SU-DHL-6 (cell line): Measurements from ENCODE around the gene RPL32.

Experiments
- H2AFZ ChIP-seq: fragments of 200-600 bp; sonication (generic); 2 replicates; pipeline ENCODE4 v1.6.1; 2014; ENCODE audit warnings: low read depth, mild to moderate bottlenecking, moderate library complexity, mixed read lengths, antibody characterized with exemption, low read length; ENCODE audit not compliant: severe bottlenecking
- H3F3A ChIP-seq: fragments of 200-600 bp; shearing (Covaris generic); 2 replicates; pipeline ENCODE4 v1.6.0; 2016; ENCODE audit warnings: antibody characterized with exemption, mild to moderate bottlenecking; ENCODE audit not compliant: insufficient read depth
- H3K27ac ChIP-seq: fragments of 200-600 bp; sonication (generic); 2 replicates; pipeline ENCODE4 v1.5.1; 2016; ENCODE audit warnings: low read depth, mild to moderate bottlenecking, low read length, moderate library complexity, mixed read lengths
- H3K27me3 ChIP-seq: fragments of 200-600 bp; sonication (generic), shearing (Covaris generic); 2 replicates; pipeline ENCODE4 v1.6.0; 2014; ENCODE audit warnings: mild to moderate bottlenecking, low read length
- H3K36me3 ChIP-seq: fragments of 200-600 bp; sonication (generic); 2 replicates; pipeline ENCODE4 v1.6.1; 2014; ENCODE audit warnings: mild to moderate bottlenecking, low read length, mixed read lengths
- H3K4me2 ChIP-seq: fragments of 300-600, 200-600 bp; shearing (Covaris generic), sonication (generic); 2 replicates; pipeline ENCODE4 v1.6.0; 2014; ENCODE audit warnings: low read length, low read depth, mild to moderate bottlenecking; ENCODE audit not compliant: poor library complexity, severe bottlenecking
- H3K4me3 ChIP-seq: fragments of 200-600 bp; sonication (generic); 2 replicates; pipeline ENCODE4 v1.5.1; 2014; ENCODE audit warnings: antibody characterized with exemption, low read length, mild to moderate bottlenecking, mixed read lengths; ENCODE audit not compliant: insufficient read depth, poor library complexity, severe bottlenecking
- H3K79me2 ChIP-seq: fragments of 200-600 bp; sonication (generic); 2 replicates; pipeline ENCODE4 v1.6.1; 2014; ENCODE audit warnings: mild to moderate bottlenecking, low read length, moderate library complexity; ENCODE audit not compliant: insufficient read depth
- H3K9ac ChIP-seq: fragments of 200-600 bp; sonication (generic); 2 replicates; pipeline ENCODE4 v1.7.0; 2014; ENCODE audit warnings: mild to moderate bottlenecking, low read length
- H3K9me2 ChIP-seq: fragments of 200-600 bp; sonication (generic); replicated peaks from 2 replicates; pipeline ENCODE4 v1.6.1; 2014; ENCODE audit warnings: low read length; ENCODE audit not compliant: insufficient read depth
- H3K9me3 ChIP-seq: fragments of 200-600 bp; sonication (generic); 2 replicates; pipeline ENCODE4 v1.6.1; 2014; ENCODE audit warnings: low read length, mixed read lengths; ENCODE audit not compliant: insufficient read depth
- H4K20me1 ChIP-seq: fragments of 200-600 bp; sonication (generic); 2 replicates; pipeline ENCODE4 v1.6.1; 2014; ENCODE audit warnings: low read depth, mild to moderate bottlenecking, antibody characterized with exemption, low read length, moderate library complexity, mixed read lengths
- EZH2phosphoT487 ChIP-seq: fragments of 200-600 bp; sonication (generic), shearing (Covaris generic); conservative IDR thresholded peaks from 2 replicates; pipeline ENCODE4 v1.6.1; 2018; ENCODE audit warnings: mild to moderate bottlenecking, antibody characterized with exemption, low read length, moderate library complexity, mixed read lengths
- TF ChIP-seq, protein P1 (sequence below): fragments of 200-600 bp; sonication (generic); IDR thresholded peaks from one replicate; pipeline ENCODE4 v1.5.1; 2017; ENCODE audit warnings: antibody characterized with exemption, mild to moderate bottlenecking, low read length, moderate library complexity; ENCODE audit not compliant: insufficient read depth, poor library complexity, severe bottlenecking

RPL32 gene

DNA sequence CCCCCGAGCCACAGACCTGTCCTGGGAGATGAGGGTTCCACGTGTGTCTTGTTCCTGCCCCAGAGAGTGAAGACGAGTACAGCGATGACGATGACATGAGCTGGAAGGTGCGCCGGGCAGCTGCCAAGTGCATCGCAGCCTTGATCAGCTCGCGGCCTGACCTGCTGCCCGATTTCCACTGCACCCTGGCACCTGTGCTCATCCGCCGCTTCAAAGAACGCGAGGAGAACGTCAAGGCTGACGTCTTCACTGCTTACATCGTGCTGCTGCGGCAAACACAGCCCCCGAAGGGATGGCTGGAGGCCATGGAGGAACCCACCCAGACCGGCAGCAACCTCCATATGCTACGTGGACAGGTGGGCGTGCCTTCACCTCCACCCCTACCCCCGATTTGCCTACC, 26.3 kb downstream of the RPL32 start:
- no peaks in the 10 kb centered on the region for H3K36me3 ChIP-seq
- no peaks in the 10 kb centered on the region for H4K20me1 ChIP-seq
- no peaks in the 10 kb centered on the region for H3F3A ChIP-seq
- H3K9ac ChIP-seq = no peak overlapping the region
- no peak overlapping the region for H3K4me3 ChIP-seq
- H3K27me3 ChIP-seq = no peaks in the 10 kb centered on the region
- no peak overlapping the region for H2AFZ ChIP-seq
- H3K9me3 ChIP-seq = no peaks in the 10 kb centered on the region
- no peak for TF ChIP-seq EZH2phosphoT487
- TF ChIP-seq, protein P1, sequence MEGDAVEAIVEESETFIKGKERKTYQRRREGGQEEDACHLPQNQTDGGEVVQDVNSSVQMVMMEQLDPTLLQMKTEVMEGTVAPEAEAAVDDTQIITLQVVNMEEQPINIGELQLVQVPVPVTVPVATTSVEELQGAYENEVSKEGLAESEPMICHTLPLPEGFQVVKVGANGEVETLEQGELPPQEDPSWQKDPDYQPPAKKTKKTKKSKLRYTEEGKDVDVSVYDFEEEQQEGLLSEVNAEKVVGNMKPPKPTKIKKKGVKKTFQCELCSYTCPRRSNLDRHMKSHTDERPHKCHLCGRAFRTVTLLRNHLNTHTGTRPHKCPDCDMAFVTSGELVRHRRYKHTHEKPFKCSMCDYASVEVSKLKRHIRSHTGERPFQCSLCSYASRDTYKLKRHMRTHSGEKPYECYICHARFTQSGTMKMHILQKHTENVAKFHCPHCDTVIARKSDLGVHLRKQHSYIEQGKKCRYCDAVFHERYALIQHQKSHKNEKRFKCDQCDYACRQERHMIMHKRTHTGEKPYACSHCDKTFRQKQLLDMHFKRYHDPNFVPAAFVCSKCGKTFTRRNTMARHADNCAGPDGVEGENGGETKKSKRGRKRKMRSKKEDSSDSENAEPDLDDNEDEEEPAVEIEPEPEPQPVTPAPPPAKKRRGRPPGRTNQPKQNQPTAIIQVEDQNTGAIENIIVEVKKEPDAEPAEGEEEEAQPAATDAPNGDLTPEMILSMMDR = no peak
- H3K27ac ChIP-seq = no peak overlapping the region
- no peaks in the 10 kb centered on the region for H3K79me2 ChIP-seq
- no peak overlapping the region for H3K4me2 ChIP-seq
- no peaks in the 10 kb centered on the region for H3K9me2 ChIP-seq

DNA sequence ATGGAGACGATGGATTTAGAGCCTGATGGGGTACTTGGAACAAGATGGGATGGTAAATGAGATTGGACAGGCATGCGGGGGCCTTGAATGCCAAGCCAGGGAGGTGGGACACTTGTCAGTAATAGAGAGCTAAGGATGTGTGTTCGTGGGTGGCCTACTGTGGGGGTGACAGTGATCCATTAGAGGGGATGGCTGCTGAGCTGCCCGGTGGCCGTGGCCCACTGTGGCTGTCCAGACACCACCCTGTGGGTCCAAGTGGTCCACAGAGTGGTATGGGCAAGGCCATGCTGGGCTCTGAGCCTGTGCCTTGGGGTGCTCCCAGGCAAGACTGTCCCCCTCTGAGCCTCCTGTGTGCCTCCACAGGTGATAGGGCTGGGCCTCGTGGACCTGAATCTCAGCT, 27.4 kb downstream of the RPL32 start:
- no peaks in the 10 kb centered on the region for H3K36me3 ChIP-seq
- H3K9me2 ChIP-seq = no peaks in the 10 kb centered on the region
- H3K27me3 ChIP-seq = no peaks in the 10 kb centered on the region
- H3K9ac ChIP-seq = no peak overlapping the region
- TF ChIP-seq, protein P1 = no peak
- TF ChIP-seq EZH2phosphoT487 = no peak
- no peak overlapping the region for H3K4me3 ChIP-seq
- H3K27ac ChIP-seq = no peak overlapping the region
- no peaks in the 10 kb centered on the region for H3K9me3 ChIP-seq
- no peaks in the 10 kb centered on the region for H4K20me1 ChIP-seq
- no peak overlapping the region for H3K4me2 ChIP-seq
- no peak overlapping the region for H2AFZ ChIP-seq
- no peaks in the 10 kb centered on the region for H3F3A ChIP-seq
- no peaks in the 10 kb centered on the region for H3K79me2 ChIP-seq

DNA sequence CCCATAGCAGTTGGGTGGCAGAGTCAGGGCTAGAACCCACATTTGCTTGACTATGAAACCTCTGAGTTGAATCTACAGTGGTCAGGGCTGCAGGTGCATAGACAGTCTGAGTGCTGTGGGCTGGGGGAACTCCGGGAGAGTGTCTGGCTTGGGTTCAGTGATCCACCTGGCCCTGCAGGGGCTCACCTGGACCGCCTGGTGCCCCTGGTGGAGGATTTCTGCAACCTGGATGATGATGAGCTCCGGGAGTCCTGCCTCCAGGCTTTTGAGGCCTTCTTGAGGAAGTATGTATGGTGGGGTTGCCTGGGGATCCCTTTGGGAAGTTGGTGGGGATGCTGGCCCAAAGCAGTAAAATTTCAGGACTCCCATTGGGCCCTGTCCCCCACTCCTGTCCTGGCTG, 28.6 kb downstream of the RPL32 start:
- Histone ChIP-seq H3K4me3 (no peak overlapping the region), H3F3A (no peaks in the 10 kb centered on the region), H3K9me2 (no peaks in the 10 kb centered on the region), H3K4me2 (no peak overlapping the region), H3K9ac (no peak overlapping the region), H2AFZ (no peak overlapping the region), H3K9me3 (no peaks in the 10 kb centered on the region), H3K27ac (no peak overlapping the region), H3K36me3 (no peaks in the 10 kb centered on the region), H3K79me2 (no peaks in the 10 kb centered on the region), H3K27me3 (no peaks in the 10 kb centered on the region), H4K20me1 (no peaks in the 10 kb centered on the region)
- no peak for TF ChIP-seq EZH2phosphoT487
- TF ChIP-seq, protein P1 = no peak
